Measurements from ENCODE around the gene FKBP4. TPM values are rescaled to one million over a fixed set of nuclear protein-coding genes. Genes with fewer than 3 reads are reported as not detected.

FKBP4 gene
- total and polyA plus RNA-seq, 2 experiments from 2014 or later: 126 to 223 TPM

DNA sequence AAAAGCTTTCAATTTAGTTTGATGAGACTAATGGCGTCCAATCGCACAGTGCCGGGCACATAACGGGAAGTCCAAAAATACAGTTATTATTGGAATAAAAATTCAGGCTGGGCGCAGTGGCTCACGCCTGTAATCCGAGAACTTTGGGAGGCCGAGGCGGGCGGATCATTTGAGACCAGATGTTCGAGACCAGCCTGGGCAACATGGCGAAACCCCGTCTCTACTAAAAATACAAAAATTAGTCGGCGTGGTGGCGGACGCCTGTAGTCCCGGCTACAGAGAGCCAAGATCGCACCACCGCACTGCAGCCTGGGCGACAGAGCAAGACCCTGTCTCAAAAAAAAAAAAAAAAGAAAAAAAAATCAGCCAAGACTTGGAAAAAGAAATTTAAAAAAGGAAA is 1.2 kb upstream of the FKBP4 start:
- Histone ChIP-seq H3K27me3 (ENCODE audit: insufficient read depth) (no peaks in the 10 kb centered on the region), H2AFZ (no peak overlapping the region; the same call in 1 of the 2 replicates), H3K4me3 (peak overlapping the region; percentile 91), H3K27ac (ENCODE audit: low read depth) (no peak overlapping the region), H3F3A (replicated peaks; ENCODE audit: low read depth) (peaks cover 24% of the 10 kb centered on the region), H3K79me2 (replicated peaks; ENCODE audit: insufficient read depth) (peaks cover 28% of the 10 kb centered on the region), H3K9me2 (ENCODE audit: insufficient read depth) (no peaks in the 10 kb centered on the region), H3K4me2 (peak overlapping the region; percentile 77), H4K20me1 (replicated peaks; ENCODE audit: insufficient read depth) (peaks cover 22% of the 10 kb centered on the region), H3K36me3 (ENCODE audit: insufficient read depth) (peaks cover 22% of the 10 kb centered on the region), H3K4me1 (ENCODE audit: insufficient read depth) (peaks cover 24% of the 10 kb centered on the region)
- H3K9me3 Mint-ChIP-seq: peaks cover 5% of the 10 kb centered on the region; the same call in 1 of the 3 replicates
- no peak for TF ChIP-seq STAT1 (IDR thresholded peaks at IDR 0.05; ENCODE audit: unreplicated experiment)
- TF ChIP-seq, protein P1, sequence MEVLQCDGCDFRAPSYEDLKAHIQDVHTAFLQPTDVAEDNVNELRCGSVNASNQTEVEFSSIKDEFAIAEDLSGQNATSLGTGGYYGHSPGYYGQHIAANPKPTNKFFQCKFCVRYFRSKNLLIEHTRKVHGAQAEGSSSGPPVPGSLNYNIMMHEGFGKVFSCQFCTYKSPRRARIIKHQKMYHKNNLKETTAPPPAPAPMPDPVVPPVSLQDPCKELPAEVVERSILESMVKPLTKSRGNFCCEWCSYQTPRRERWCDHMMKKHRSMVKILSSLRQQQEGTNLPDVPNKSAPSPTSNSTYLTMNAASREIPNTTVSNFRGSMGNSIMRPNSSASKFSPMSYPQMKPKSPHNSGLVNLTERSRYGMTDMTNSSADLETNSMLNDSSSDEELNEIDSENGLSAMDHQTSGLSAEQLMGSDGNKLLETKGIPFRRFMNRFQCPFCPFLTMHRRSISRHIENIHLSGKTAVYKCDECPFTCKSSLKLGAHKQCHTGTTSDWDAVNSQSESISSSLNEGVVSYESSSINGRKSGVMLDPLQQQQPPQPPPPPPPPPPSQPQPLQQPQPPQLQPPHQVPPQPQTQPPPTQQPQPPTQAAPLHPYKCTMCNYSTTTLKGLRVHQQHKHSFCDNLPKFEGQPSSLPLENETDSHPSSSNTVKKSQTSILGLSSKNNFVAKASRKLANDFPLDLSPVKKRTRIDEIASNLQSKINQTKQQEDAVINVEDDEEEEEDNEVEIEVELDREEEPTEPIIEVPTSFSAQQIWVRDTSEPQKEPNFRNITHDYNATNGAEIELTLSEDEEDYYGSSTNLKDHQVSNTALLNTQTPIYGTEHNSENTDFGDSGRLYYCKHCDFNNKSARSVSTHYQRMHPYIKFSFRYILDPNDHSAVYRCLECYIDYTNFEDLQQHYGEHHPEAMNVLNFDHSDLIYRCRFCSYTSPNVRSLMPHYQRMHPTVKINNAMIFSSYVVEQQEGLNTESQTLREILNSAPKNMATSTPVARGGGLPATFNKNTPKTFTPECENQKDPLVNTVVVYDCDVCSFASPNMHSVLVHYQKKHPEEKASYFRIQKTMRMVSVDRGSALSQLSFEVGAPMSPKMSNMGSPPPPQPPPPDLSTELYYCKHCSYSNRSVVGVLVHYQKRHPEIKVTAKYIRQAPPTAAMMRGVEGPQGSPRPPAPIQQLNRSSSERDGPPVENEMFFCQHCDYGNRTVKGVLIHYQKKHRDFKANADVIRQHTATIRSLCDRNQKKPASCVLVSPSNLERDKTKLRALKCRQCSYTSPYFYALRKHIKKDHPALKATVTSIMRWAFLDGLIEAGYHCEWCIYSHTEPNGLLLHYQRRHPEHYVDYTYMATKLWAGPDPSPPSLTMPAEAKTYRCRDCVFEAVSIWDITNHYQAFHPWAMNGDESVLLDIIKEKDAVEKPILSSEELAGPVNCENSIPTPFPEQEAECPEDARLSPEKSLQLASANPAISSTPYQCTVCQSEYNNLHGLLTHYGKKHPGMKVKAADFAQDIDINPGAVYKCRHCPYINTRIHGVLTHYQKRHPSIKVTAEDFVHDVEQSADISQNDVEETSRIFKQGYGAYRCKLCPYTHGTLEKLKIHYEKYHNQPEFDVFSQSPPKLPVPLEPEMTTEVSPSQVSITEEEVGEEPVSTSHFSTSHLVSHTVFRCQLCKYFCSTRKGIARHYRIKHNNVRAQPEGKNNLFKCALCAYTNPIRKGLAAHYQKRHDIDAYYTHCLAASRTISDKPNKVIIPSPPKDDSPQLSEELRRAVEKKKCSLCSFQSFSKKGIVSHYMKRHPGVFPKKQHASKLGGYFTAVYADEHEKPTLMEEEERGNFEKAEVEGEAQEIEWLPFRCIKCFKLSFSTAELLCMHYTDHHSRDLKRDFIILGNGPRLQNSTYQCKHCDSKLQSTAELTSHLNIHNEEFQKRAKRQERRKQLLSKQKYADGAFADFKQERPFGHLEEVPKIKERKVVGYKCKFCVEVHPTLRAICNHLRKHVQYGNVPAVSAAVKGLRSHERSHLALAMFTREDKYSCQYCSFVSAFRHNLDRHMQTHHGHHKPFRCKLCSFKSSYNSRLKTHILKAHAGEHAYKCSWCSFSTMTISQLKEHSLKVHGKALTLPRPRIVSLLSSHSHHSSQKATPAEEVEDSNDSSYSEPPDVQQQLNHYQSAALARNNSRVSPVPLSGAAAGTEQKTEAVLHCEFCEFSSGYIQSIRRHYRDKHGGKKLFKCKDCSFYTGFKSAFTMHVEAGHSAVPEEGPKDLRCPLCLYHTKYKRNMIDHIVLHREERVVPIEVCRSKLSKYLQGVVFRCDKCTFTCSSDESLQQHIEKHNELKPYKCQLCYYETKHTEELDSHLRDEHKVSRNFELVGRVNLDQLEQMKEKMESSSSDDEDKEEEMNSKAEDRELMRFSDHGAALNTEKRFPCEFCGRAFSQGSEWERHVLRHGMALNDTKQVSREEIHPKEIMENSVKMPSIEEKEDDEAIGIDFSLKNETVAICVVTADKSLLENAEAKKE (CRISPR knock-in tag; IDR thresholded peaks at IDR 0.05): no peak
- no peak for TF ChIP-seq NANOG (IDR thresholded peaks at IDR 0.05; ENCODE audit: borderline replicate concordance)
- no peak for TF ChIP-seq JUNB (IDR thresholded peaks at IDR 0.05; ENCODE audit: unreplicated experiment)
- ATAC-seq (no peak), DNase-seq (ENCODE audit: low spot score) (no peak)
- no peak overlapping the region for H3K27ac Mint-ChIP-seq
- peak overlapping the region; percentile 77 for H3K4me3 Mint-ChIP-seq
- H3K36me3 Mint-ChIP-seq (ENCODE audit: low read depth): peaks cover 27% of the 10 kb centered on the region
- peaks cover 22% of the 10 kb centered on the region for H3K27me3 Mint-ChIP-seq (ENCODE audit: insufficient read depth, low read depth, poor library complexity)
- H3K4me1 Mint-ChIP-seq: peaks cover 32% of the 10 kb centered on the region

DNA sequence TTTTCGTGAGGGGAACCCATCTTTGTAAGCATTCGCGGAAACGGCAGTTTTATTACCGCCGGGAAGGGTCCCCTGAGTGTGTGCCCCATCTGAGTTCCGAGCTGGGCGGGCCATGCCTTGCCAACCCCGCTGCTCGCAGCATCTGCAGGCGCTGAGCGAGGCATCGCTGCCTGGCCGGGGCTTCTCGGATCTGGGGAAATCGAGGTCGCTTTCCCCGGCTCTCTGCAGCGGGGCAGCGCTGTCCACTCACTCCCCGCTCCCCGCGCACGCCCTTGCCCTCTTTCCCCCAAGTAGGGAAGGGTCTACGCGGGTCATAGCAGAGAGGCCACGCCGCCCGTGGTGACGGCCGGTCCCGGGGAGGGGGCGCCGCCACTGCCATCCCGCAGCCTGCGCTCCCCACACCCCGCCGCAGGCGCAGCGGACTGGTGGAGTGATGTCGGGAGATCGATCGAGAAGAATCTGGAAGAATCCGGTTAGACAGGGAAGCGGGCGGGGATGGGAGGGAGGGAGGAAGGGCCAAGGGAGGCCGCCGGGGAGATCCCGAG is 507 bp upstream of the FKBP4 start:
- peaks cover 5% of the 10 kb centered on the region; the same call in 1 of the 3 replicates for H3K9me3 Mint-ChIP-seq
- Histone ChIP-seq H4K20me1 (replicated peaks; ENCODE audit: insufficient read depth) (peaks cover 29% of the 10 kb centered on the region), H3K79me2 (replicated peaks; ENCODE audit: insufficient read depth) (peaks cover 35% of the 10 kb centered on the region), H3K9me2 (ENCODE audit: insufficient read depth) (no peaks in the 10 kb centered on the region), H3K4me3 (peak overlapping the region; percentile 91), H3K36me3 (ENCODE audit: insufficient read depth) (peaks cover 29% of the 10 kb centered on the region), H3F3A (replicated peaks; ENCODE audit: low read depth) (peaks cover 31% of the 10 kb centered on the region), H3K4me1 (ENCODE audit: insufficient read depth) (peaks cover 24% of the 10 kb centered on the region), H3K27ac (ENCODE audit: low read depth) (peak overlapping the region; percentile 79; the same call in 1 of the 2 replicates), H3K27me3 (ENCODE audit: insufficient read depth) (no peaks in the 10 kb centered on the region), H3K4me2 (peak overlapping the region; percentile 77), H2AFZ (peak overlapping the region; percentile 80)
- H3K27me3 Mint-ChIP-seq (ENCODE audit: insufficient read depth, low read depth, poor library complexity): peaks cover 17% of the 10 kb centered on the region
- peaks cover 34% of the 10 kb centered on the region for H3K36me3 Mint-ChIP-seq (ENCODE audit: low read depth)
- ATAC-seq: peak; percentile 57
- DNase-seq (ENCODE audit: low spot score): peak; percentile 63
- peaks cover 32% of the 10 kb centered on the region for H3K4me1 Mint-ChIP-seq
- H3K27ac Mint-ChIP-seq: no peak overlapping the region
- H3K4me3 Mint-ChIP-seq: peak overlapping the region; percentile 77
- TF ChIP-seq, protein P1 (CRISPR knock-in tag; IDR thresholded peaks at IDR 0.05): no peak
- TF ChIP-seq ZNF331 (CRISPR knock-in tag; IDR thresholded peaks at IDR 0.05; ENCODE audit: low read depth): no peak
- TF ChIP-seq STAT1 (IDR thresholded peaks at IDR 0.05; ENCODE audit: unreplicated experiment): no peak
- no peak for TF ChIP-seq ZNF114 (CRISPR knock-in tag; IDR thresholded peaks at IDR 0.05)

All from GM23338 (cell line).